Activated CD8-positive, alpha-beta memory T cell treated with anti-CD3 and anti-CD28 coated beads, Interleukin-2, amount 10 ng/mL, durations not matched to agents 7 days and 5 days (primary cell): ENCODE results near the gene TMEM181. TPM values are rescaled to one million over a fixed set of nuclear protein-coding genes. Genes with fewer than 3 reads are reported as not detected.

Experiments
- ATAC-seq: fragments of 150-1000 bp; cut with Tn5 transposase; one replicate; pipeline ENCODE4 v1.10.0; 2021; ENCODE audit warnings: moderate library complexity
- CTCF ChIA-PET: fragments of 350-600 bp; sonication (Branson Sonifier 250); formaldehyde crosslinking; loops from one replicate; lab custom pipeline; 2021; ENCODE audit warnings: antibody characterized with exemption; lab: Charles Lee
- DNase-seq: peaks from one replicate; pipeline ENCODE4 v3.0.0-alpha.2; 2020
- H3K27ac Mint-ChIP-seq: one replicate; pipeline ENCODE4 v1.8.0; 2021; ENCODE audit warnings: mild to moderate bottlenecking, mixed read lengths
- H3K27me3 Mint-ChIP-seq: one replicate; pipeline ENCODE4 v1.8.0; 2021; ENCODE audit warnings: mixed read lengths
- H3K36me3 Mint-ChIP-seq: one replicate; pipeline ENCODE4 v1.8.0; 2021; ENCODE audit warnings: mild to moderate bottlenecking, mixed read lengths
- H3K4me1 Mint-ChIP-seq: one replicate; pipeline ENCODE4 v1.8.0; 2021; ENCODE audit warnings: mixed read lengths
- H3K4me3 Mint-ChIP-seq: one replicate; pipeline ENCODE4 v1.8.0; 2021; ENCODE audit warnings: mild to moderate bottlenecking, moderate library complexity, mixed read lengths
- H3K9me3 Mint-ChIP-seq: one replicate; pipeline ENCODE4 v1.8.0; 2022; ENCODE audit warnings: low read depth, mixed read lengths
- total RNA-seq, 2 experiments: library from RNA; stranded (reverse); gene quantifications; one replicate each; pipeline ENCODE4 v1.2.3, GENCODE V29; 2021

TMEM181 gene
- total RNA-seq, 2 experiments from 2014 or later, result 14.0 to 17.4 TPM

- DNase-seq, result no peak
- H3K27ac Mint-ChIP-seq, result peak overlapping the region; percentile 91
- H3K36me3 Mint-ChIP-seq, result peaks cover 8% of the 10 kb centered on the region
- CTCF ChIA-PET, result interaction anchor here (0.7 to 2.3 kb wide), 2 partner anchors 341 to 1175 kb away, joined by 3 to 9 read pairs; no protein-coding TSS in a partner anchor
- peaks cover 51% of the 10 kb centered on the region for H3K4me1 Mint-ChIP-seq
- peak overlapping the region; percentile 86 for H3K4me3 Mint-ChIP-seq
- no peak for ATAC-seq
- peaks cover 2% of the 10 kb centered on the region for H3K27me3 Mint-ChIP-seq
- no peaks in the 10 kb centered on the region for H3K9me3 Mint-ChIP-seq
These were observed 987 bp downstream of the TMEM181 start for GRCh38 chr6:158560836-158561320.

DNA sequence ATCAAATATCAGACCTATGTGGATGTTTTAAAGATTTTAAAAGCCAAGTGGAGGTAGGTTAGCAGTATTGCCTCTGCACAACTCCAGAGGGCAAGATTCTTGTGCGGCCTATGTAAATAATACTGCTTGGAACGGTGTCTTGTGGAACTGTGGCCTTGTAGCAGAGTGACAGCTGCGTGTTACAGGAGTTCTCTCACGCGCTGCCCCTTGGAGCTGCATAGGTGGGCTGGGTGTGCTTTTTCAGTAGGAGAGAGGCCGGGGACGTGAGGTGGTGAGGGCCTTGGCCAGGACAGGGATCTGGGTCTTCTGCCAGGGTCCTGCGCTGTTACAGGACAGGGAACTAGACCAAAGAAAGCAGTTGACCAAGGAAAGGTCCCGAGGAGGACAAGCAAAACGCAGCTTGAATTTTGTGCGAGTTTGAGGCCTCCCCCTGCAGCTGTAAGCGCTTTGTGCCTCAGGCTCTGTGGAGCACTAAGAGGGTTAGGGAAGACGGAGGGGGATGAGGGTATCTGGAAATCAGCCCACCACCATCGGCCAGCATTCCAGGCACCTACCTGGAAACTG is 1.5 kb downstream of the TMEM181 start:
- peaks cover 8% of the 10 kb centered on the region for H3K36me3 Mint-ChIP-seq
- H3K9me3 Mint-ChIP-seq, result no peaks in the 10 kb centered on the region
- peak overlapping the region; percentile 86 for H3K4me3 Mint-ChIP-seq
- ATAC-seq (no peak), DNase-seq (no peak)
- CTCF ChIA-PET, result interaction anchor here (0.6 to 1.5 kb wide), 3 partner anchors 9 to 1176 kb away, joined by 3 read pairs; no protein-coding TSS in a partner anchor
- H3K4me1 Mint-ChIP-seq, result peaks cover 56% of the 10 kb centered on the region
- no peaks in the 10 kb centered on the region for H3K27me3 Mint-ChIP-seq
- peak overlapping the region; percentile 91 for H3K27ac Mint-ChIP-seq

- CTCF ChIA-PET, result interaction anchor here (0.6 to 1.5 kb wide), 2 partner anchors 9 to 10 kb away, joined by 3 read pairs; no protein-coding TSS in a partner anchor
- Mint-ChIP-seq H3K36me3 (peaks cover 9% of the 10 kb centered on the region), H3K4me1 (peaks cover 61% of the 10 kb centered on the region), H3K27ac (peak overlapping the region; percentile 2), H3K4me3 (peak overlapping the region; percentile 3), H3K9me3 (no peaks in the 10 kb centered on the region), H3K27me3 (no peaks in the 10 kb centered on the region)
- no peak for ATAC-seq
- DNase-seq, result no peak
These were observed 2.0 kb downstream of the TMEM181 start for GRCh38 chr6:158561938-158562337.

- DNase-seq, result peak; percentile 84
- H3K4me3 Mint-ChIP-seq, result peak overlapping the region; percentile 53
- peak overlapping the region; percentile 83 for H3K27ac Mint-ChIP-seq
- no peaks in the 10 kb centered on the region for H3K27me3 Mint-ChIP-seq
- peaks cover 9% of the 10 kb centered on the region for H3K36me3 Mint-ChIP-seq
- no peaks in the 10 kb centered on the region for H3K9me3 Mint-ChIP-seq
- CTCF ChIA-PET, result interaction anchor here (0.6 to 0.9 kb wide), 2 partner anchors 351 to 484 kb away, joined by 3 to 4 read pairs; no protein-coding TSS in a partner anchor
- ATAC-seq, result peak; percentile 22
- H3K4me1 Mint-ChIP-seq, result peaks cover 78% of the 10 kb centered on the region
These were observed 4.6 kb downstream of the TMEM181 start for GRCh38 chr6:158564243-158565121.

DNA sequence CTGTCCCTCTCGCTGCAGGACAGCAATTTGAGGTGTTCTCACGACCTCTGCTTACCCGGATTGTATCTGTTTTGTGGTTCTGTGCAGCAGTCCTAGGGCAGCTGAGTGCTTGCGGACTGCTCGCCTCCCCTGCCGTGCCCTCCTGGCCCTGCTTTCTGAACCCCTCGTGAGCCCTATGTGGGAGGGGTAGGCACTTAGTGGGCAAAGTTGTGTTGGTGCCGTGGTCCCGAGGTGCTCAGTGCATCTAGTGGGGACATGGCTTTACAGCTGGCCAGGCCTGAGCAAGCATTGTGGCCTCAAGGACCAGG is 5.2 kb downstream of the TMEM181 start:
- CTCF ChIA-PET, result interaction anchor here (0.6 kb wide), 2 partner anchors 485 to 1769 kb away, joined by 3 to 4 read pairs; no protein-coding TSS in a partner anchor
- Mint-ChIP-seq H3K9me3 (no peaks in the 10 kb centered on the region), H3K36me3 (peaks cover 9% of the 10 kb centered on the region), H3K27me3 (no peaks in the 10 kb centered on the region), H3K4me3 (peak overlapping the region; percentile 53), H3K4me1 (peaks cover 78% of the 10 kb centered on the region), H3K27ac (peak overlapping the region; percentile 83)
- no peak for DNase-seq
- ATAC-seq, result no peak

DNA sequence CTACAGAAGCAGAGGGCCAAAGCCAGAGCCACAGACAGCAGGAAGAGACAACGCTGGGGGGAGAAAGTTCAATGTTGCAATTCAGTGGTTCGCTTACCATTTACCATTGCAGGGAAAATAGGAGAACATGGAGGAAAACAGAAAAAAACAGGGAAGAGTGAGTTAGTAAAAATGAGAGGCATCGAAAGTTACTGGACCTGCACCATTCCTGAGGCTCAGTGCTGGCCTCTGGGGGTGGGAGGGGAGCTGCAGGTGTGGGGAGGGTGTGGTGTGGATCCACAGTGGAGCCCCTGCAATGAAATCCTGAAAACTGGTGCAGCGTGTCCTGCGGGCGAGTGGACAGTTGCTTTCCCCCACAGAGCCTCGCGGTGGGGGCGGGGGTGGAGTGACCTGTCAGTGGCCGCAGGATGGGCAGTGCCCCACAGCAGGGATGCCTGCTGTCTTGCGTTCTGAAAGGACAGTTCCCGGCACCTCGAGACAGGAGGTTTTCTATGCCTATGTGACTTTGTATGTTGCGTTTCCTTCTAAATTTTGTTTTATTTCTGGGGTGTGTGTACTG is 5.7 kb downstream of the TMEM181 start:
- no peak for ATAC-seq
- no peak for DNase-seq
- peaks cover 12% of the 10 kb centered on the region for H3K36me3 Mint-ChIP-seq
- H3K4me3 Mint-ChIP-seq, result peak overlapping the region; percentile 53
- peak overlapping the region; percentile 83 for H3K27ac Mint-ChIP-seq
- CTCF ChIA-PET, result interaction anchor here (0.6 kb wide), 1 partner anchor 1769 kb away, joined by 3 read pairs; no protein-coding TSS in a partner anchor
- no peaks in the 10 kb centered on the region for H3K9me3 Mint-ChIP-seq
- H3K27me3 Mint-ChIP-seq, result no peaks in the 10 kb centered on the region
- peaks cover 80% of the 10 kb centered on the region for H3K4me1 Mint-ChIP-seq

DNA sequence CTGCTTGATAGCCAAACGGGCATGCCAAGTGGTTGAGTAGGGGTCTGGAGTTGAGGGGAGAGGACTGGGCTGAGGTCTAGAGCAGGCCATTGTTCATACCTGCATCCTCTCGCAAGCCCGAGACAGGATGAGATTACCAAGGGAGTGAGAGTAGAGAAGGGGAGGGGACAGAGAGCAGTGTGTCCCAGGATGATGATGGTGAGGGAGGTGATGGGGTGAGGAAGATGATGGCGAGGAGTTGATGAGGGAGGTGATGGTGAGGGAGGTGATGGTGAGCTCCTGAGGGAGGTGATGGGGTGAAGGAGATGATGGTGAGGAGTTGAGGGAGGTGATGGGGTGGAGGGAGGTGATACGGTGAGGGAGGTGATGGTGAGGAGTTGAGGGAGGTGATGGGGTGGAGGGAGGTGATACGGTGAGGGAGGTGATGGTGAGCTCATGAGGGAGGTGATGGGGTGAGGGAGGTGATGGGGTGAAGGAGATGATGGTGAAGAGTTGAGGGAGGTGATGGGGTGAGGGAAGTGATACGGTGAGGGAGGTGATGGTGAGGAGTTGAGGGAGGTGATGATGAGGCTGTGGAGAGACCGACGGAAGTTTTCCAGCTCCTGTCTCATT is 6.4 kb downstream of the TMEM181 start:
- no peaks in the 10 kb centered on the region for H3K9me3 Mint-ChIP-seq
- no peak for ATAC-seq
- CTCF ChIA-PET, result no interaction called here
- no peak overlapping the region for H3K4me3 Mint-ChIP-seq
- no peak overlapping the region for H3K27ac Mint-ChIP-seq
- H3K4me1 Mint-ChIP-seq, result peaks cover 76% of the 10 kb centered on the region
- H3K27me3 Mint-ChIP-seq, result no peaks in the 10 kb centered on the region
- peaks cover 13% of the 10 kb centered on the region for H3K36me3 Mint-ChIP-seq
- no peak for DNase-seq

GRCh38 chr6:158567152-158567551 is 7.3 kb downstream of the TMEM181 start:
- DNase-seq (no peak), ATAC-seq (no peak)
- Mint-ChIP-seq H3K4me3 (no peak overlapping the region), H3K27ac (peak overlapping the region; percentile 84), H3K9me3 (no peaks in the 10 kb centered on the region), H3K27me3 (no peaks in the 10 kb centered on the region), H3K4me1 (peaks cover 76% of the 10 kb centered on the region), H3K36me3 (peaks cover 13% of the 10 kb centered on the region)
- CTCF ChIA-PET, result interaction anchor here (1.0 to 1.7 kb wide), 3 partner anchors 28 to 347 kb away, joined by 3 to 8 read pairs (median 3); no protein-coding TSS in a partner anchor

GRCh38 chr6:158567871-158568401 is 8.0 kb downstream of the TMEM181 start:
- H3K27ac Mint-ChIP-seq, result peak overlapping the region; percentile 84
- H3K36me3 Mint-ChIP-seq, result peaks cover 16% of the 10 kb centered on the region
- ATAC-seq (peak; percentile 37), DNase-seq (peak; percentile 53)
- CTCF ChIA-PET, result interaction anchor here (1.0 to 2.2 kb wide), 6 partner anchors 10 to 354 kb away, joined by 3 to 8 read pairs (median 3); no protein-coding TSS in a partner anchor
- H3K9me3 Mint-ChIP-seq, result no peaks in the 10 kb centered on the region
- H3K4me1 Mint-ChIP-seq, result peaks cover 76% of the 10 kb centered on the region
- H3K4me3 Mint-ChIP-seq, result peak overlapping the region; percentile 23
- no peaks in the 10 kb centered on the region for H3K27me3 Mint-ChIP-seq

DNA sequence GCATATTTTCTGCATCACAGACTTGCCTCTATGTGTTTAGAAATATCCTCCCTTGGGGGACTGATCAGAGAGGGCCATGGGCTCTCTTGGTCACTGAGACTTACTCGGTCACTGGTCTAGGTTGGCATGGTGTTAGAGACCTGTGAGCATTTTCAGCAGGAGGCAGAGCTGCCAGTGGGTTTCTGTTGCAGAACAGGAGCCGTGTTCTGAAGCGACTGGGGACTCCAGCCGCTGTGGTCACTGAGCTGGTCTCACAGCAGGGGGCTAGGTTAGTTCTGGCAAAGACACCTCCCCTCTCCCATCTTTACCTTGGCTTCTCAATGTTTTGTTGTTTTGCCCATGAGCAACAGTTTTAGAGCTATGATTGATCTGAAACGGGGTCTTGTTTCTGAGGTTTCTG is 8.7 kb downstream of the TMEM181 start:
- DNase-seq (no peak), ATAC-seq (no peak)
- CTCF ChIA-PET, result interaction anchor here (1.2 to 2.2 kb wide), 5 partner anchors 10 to 354 kb away, joined by 3 to 8 read pairs (median 3); no protein-coding TSS in a partner anchor
- H3K27me3 Mint-ChIP-seq, result no peaks in the 10 kb centered on the region
- H3K27ac Mint-ChIP-seq, result peak overlapping the region; percentile 84
- peaks cover 17% of the 10 kb centered on the region for H3K36me3 Mint-ChIP-seq
- peaks cover 74% of the 10 kb centered on the region for H3K4me1 Mint-ChIP-seq
- H3K9me3 Mint-ChIP-seq, result no peaks in the 10 kb centered on the region
- H3K4me3 Mint-ChIP-seq, result no peak overlapping the region

DNA sequence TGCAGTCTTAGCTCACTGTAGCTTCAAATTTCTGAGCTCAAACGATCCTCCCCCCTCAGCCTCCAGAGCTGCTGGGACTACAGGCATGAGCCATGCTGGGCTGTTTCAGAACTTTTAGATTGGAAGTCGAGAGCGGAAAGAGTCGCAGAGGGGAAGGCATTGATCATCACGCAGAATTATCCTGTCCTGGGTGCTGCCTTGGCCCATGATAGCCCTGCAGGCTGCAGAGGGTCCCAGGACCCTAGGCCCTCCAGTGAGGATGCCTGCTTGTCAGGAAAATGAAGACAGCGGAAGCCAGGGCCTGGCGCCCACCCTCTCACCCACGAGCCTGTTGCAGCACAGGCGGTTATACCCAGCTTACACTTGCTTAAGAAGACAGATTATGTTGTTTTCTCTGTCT is 9.1 kb downstream of the TMEM181 start:
- CTCF ChIA-PET, result interaction anchor here (1.2 to 2.2 kb wide), 2 partner anchors 9 to 355 kb away, joined by 3 to 5 read pairs; no protein-coding TSS in a partner anchor
- H3K27ac Mint-ChIP-seq, result peak overlapping the region; percentile 84
- no peak for DNase-seq
- H3K9me3 Mint-ChIP-seq, result no peaks in the 10 kb centered on the region
- no peak for ATAC-seq
- peaks cover 70% of the 10 kb centered on the region for H3K4me1 Mint-ChIP-seq
- H3K27me3 Mint-ChIP-seq, result no peaks in the 10 kb centered on the region
- no peak overlapping the region for H3K4me3 Mint-ChIP-seq
- H3K36me3 Mint-ChIP-seq, result peaks cover 17% of the 10 kb centered on the region

- no peaks in the 10 kb centered on the region for H3K27me3 Mint-ChIP-seq
These were observed 10.7 kb downstream of the TMEM181 start for GRCh38 chr6:158570681-158570962.

More at GRCh38 chr6:158570681-158570962, 10.7 kb downstream of the TMEM181 start:
- H3K4me3 Mint-ChIP-seq, result no peak overlapping the region
- H3K27ac Mint-ChIP-seq, result no peak overlapping the region
- no peaks in the 10 kb centered on the region for H3K9me3 Mint-ChIP-seq
- peaks cover 60% of the 10 kb centered on the region for H3K4me1 Mint-ChIP-seq
- ATAC-seq (no peak), DNase-seq (no peak)
- peaks cover 23% of the 10 kb centered on the region for H3K36me3 Mint-ChIP-seq
- CTCF ChIA-PET, result no interaction called here
